HG02763 (cell line): ENCODE data around the gene PRM3.

Experiments
- ATAC-seq: cut with Tn5 transposase; IDR thresholded peaks from one replicate; pipeline ENCODE4 v1.9.1; 2021; ENCODE audit warnings: mild to moderate bottlenecking, moderate library complexity; ENCODE audit not compliant: unreplicated experiment

Gene PRM3

GRCh38 chr16:11283820-11284248 is 10.4 kb upstream of the PRM3 start:
- no peak for ATAC-seq

GRCh38 chr16:11280616-11281522 is 7.4 kb upstream of the PRM3 start, which contains the start of gene PRM1:
Gene PRM1, minus strand, starts transcription at chr16:11281330. Its CDS starts 92 bp downstream, at chr16:11281238.
- ATAC-seq, result no peak

- no peak for ATAC-seq
These were observed 5.5 kb upstream of the PRM3 start for GRCh38 chr16:11278681-11279628.

- ATAC-seq, result no peak
These were observed 4.3 kb upstream of the PRM3 start for GRCh38 chr16:11277607-11278337.

- ATAC-seq, result no peak
These were observed 3.6 kb upstream of the PRM3 start for GRCh38 chr16:11276896-11277593.

- ATAC-seq, result no peak
These were observed 2.9 kb upstream of the PRM3 start, which contains the start of gene PRM2 for GRCh38 chr16:11276143-11276895. Gene PRM2, minus strand, starts transcription at chr16:11276480. Its CDS starts 110 bp downstream, at chr16:11276370.

GRCh38 chr16:11274964-11275363 is 1.5 kb upstream of the PRM3 start:
- ATAC-seq, result no peak

GRCh38 chr16:11273721-11274324 is 394 bp upstream of the PRM3 start:
- no peak for ATAC-seq

- ATAC-seq, result no peak
These were observed 945 bp downstream of the PRM3 start for GRCh38 chr16:11272484-11272883.

- ATAC-seq, result no peak
These were observed 1.8 kb downstream of the PRM3 start for GRCh38 chr16:11271610-11272009.

- no peak for ATAC-seq
These were observed 2.7 kb downstream of the PRM3 start for GRCh38 chr16:11270602-11271162.

- no peak for ATAC-seq
These were observed 4.5 kb downstream of the PRM3 start, which contains the start of gene TNP2 for GRCh38 chr16:11268921-11269375. Gene TNP2, minus strand, starts transcription at chr16:11269325. Its CDS starts 63 bp downstream, at chr16:11269262.

GRCh38 chr16:11265124-11265523 is 8.3 kb downstream of the PRM3 start:
- no peak for ATAC-seq

- no peak for ATAC-seq
These were observed 9.1 kb downstream of the PRM3 start for GRCh38 chr16:11264155-11264832.

GRCh38 chr16:11263737-11264136 is 9.7 kb downstream of the PRM3 start:
- ATAC-seq, result no peak

- ATAC-seq, result no peak
These were observed 10.5 kb downstream of the PRM3 start for GRCh38 chr16:11262915-11263314.

GRCh38 chr16:11260596-11260966 is 12.8 kb downstream of the PRM3 start:
- no peak for ATAC-seq
